Stimulated activated CD8-positive, alpha-beta memory T cell treated with anti-CD3 and anti-CD28 coated beads, Interleukin-4, amount 100 ng/mL, for 1 hour (primary cell): ENCODE measurements around the gene VAV2.
A peak's percentile ranks its signal among the peaks of the same experiment; 100 is the strongest.

Source experiments
- DNase-seq, 2 donors: peaks; one replicate each; pipeline ENCODE4 v3.0.0-alpha.2; 2020; ENCODE audit warnings: low read depth in 2 of 2, low spot score in 1 of 2

Gene VAV2

GRCh38 chr9:134027561-134027960, 35.4 kb upstream of the VAV2 start:
- DNase-seq: no peak

GRCh38 chr9:134026981-134027380, 34.9 kb upstream of the VAV2 start:
- no peak for DNase-seq

DNA sequence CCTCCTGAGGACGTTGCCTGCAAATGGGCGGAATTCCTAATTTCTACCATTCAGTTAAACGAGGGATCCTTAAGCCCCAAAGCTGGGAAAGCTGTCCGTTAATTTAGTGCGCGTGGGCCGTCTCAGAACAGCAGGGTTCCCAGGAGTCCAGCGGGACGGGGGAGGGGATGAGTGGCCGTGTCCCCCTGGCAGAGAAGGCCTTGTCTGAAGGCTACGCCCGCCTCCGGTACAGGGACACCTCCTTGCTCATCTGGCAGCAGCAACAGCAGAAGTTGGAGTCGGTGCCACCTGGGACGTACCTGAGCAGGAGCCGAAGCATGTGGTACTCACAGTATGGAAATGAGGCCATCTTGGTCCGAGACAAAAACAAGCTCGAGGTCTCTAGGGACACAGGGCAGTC, 34.5 kb upstream of the VAV2 start:
- DNase-seq: no peak

DNA sequence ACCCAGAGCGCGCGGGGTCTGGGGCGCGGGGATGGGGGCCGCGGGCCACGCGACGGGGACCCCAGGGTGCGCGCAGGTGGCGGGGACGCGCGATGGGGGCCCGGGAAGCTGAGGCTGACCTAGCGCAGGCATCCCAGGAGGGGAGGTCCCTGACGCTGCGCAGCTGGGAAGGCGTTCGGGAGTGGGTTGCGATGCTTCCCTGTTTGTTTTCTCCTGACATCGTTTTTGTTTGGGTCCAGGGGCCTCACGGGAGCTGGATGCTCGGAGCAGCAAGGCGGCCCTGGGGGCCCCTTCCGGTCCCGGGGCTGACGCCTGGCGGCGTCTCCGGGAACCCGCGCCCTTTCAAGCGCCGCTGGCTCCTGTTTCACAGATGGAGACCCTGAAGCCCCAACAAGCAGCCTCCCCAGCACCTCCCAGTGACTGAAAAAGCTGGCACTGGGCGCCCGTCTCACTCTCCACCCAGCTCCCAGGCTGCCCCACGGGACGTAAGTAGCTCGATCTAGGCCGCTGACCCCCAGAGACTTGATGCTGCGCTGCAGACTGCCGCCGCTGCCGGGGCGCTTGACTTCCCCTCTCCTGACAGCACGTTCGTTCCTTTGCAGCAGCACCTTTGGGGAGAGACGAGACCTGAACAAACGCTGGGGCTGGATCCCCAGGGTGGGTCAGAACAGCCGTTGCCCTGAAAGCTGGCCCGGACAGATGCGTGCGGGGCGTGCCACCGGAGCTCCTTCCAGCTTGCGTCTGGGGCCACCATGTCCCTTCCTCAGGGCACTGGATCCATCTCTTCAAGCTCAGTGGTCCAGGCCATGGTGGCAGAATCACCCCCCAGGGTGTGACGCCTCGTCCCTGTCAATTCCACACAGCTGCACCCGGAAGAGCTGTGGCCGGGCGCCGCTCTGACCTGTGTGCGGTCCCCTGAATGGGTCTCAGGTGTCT, 33.8 kb upstream of the VAV2 start:
- DNase-seq: peak; percentile 3 to 7

GRCh38 chr9:134024828-134025605, 32.9 kb upstream of the VAV2 start, which contains the start of gene BRD3OS:
BRD3OS (plus strand) TSS chr9:134025481; CDS start chr9:134026748, 1,267 bp downstream.
- peak; percentile 72 to 82 for DNase-seq

- DNase-seq: no peak
These were observed 32.2 kb upstream of the VAV2 start for GRCh38 chr9:134024214-134024792.

DNA sequence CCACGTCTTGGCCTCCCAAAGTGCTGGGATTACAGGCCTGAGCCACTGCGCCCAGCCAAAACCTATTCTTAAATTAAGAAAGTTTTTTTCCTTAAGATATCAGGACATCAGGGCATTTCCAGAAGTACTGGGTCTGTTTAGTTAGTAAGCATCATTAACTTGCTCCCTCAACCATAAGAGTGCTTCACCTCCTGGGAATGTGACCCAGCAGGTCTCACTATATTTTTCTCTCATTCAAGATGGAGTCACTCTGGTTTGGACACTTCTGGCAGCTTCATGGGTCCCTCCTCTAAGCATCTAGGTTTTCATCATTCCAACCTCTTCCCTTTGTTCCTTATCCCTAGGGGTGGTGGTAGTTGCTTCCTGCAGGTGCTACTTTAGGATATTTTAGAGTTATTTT, 22.8 kb upstream of the VAV2 start:
- no peak for DNase-seq

- no peak for DNase-seq
These were observed 19.3 kb upstream of the VAV2 start for GRCh38 chr9:134011401-134011800.

GRCh38 chr9:134010310-134011173, 18.4 kb upstream of the VAV2 start:
- DNase-seq: no peak

DNA sequence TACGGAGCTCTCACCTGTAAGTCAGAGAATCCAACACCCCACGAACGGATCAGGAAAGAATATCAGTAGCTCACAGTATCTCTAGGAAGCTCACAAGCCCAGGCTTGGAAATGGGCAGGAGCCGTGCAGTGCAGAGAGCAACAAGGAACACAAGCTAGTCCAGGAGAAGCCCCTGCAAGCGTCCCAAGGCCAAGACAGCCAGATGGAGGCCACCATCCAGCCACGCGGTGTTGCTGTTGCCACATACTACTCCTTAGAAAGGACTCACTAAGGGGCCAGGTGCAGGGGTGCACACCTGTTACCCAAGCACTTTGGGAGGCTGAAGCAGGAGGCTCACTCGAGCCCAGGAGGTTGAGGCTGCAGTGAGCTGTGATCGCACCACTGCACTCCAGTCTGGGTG, 15.4 kb upstream of the VAV2 start:
- no peak for DNase-seq

GRCh38 chr9:134007150-134007549, 15.0 kb upstream of the VAV2 start:
- DNase-seq: no peak

DNA sequence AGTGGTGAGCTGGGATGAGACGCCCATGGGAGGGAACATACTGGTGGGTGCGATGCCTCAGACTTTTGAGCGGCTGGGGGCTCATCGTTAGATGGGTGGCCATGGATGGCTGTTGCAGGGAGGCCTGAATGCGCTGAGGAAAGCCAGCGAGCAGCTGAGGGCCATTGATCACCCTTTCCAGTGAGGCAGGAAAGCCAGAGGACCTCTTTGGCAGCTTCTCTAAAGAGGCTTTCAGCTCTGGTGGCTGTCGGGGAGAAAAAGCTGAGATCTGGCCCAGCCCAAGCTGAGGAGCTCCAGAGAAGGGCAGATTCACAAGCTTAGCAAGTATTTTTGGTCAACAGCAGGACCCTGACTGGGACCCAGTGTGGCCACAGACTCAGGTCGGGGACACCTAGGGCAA, 13.3 kb upstream of the VAV2 start:
- no peak for DNase-seq

DNA sequence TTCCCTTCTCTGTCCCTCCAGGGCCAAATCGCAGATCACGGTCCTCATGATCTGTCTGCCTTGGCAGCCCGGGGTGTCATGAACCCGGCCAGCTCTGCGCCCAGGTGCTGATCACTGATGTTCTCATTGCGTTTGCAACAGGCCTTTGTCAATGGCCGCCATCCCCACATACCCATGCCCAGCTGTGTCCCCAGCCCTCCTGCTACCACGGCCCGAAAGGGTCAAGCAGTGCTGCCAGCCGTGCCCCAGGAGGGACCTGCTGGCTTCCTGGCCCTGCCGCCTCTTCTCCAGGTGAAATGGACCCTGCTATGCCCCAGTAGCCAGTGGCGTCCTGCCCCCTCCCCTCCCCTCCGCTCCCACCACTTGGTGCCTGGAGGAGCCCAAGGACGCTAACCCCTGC, 12.8 kb upstream of the VAV2 start:
- no peak for DNase-seq

- no peak for DNase-seq
These were observed 12.2 kb upstream of the VAV2 start for GRCh38 chr9:134004131-134004873.

DNA sequence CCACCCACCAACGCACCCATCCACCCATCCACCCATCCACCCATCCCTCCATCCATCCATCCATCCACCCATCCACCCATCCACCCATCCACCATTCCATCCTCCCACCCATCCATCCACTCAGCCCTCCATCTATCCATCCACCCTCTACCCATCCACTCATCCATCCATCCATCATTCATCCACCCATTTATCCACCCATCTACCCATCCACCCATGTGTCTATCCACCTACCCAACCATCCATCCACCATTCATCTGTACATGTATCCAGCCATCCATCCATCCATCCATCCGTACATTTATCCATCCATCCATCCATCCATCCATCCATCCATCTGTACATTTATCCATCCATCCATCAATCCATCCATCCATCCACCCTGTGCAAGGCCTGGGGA, 11.1 kb upstream of the VAV2 start:
- no peak for DNase-seq

DNA sequence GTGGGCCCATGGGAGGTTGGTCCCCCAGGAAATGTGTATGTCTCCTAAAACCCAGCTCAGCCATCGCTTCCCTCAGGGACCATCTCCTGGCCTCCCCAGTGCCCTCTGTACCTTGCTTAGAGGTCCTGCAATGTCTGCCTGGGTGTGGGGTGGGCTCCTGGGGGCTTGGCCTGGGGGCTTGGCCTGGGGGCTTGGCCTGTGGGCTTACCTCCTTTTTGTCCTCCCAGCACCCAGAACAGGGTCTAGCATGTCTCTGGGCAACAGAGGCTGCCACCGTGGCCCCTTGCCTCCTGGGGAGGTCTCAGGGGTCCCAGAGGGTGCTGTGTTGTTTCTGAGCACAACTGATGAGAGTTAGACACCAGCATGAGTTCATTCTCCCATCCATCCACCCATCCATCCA, 10.7 kb upstream of the VAV2 start:
- DNase-seq: no peak

- no peak for DNase-seq
These were observed 7.7 kb upstream of the VAV2 start for GRCh38 chr9:133999851-134000265.

DNA sequence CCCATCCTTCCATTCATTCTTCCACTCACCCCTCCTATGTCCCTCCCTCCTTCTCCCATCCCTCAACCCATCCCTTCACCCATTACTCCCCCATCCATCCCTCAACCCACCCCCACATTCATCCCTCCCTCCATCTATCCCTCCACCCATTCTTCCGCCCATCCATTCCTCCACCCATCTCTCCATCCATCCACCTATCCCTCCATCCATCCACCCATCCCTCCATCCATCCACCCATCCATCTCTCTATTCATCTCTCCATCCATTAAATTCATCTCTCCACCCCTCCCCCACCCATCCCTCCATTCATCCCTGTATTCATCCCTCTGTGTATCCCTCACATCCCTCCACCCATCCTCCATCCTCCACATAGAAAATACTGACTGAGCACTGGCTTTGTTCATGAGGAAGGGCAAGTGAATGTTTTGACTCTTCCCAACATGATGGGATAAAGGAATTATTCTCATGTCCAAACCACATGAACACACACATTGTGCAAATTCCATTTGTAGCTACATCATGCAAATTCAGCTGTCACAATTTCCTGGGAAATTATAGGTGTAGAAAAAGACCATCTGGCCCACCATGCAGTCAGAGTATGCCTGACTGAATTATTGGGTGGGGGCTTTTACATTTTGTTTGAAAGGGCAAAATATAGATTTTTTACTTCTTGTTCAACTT, 6.9 kb upstream of the VAV2 start:
- DNase-seq: no peak

- no peak for DNase-seq
These were observed 5.5 kb upstream of the VAV2 start for GRCh38 chr9:133997584-133997983.
